Cardiac septum (tissue), 1 donor: ENCODE measurements around the gene SLK. TPM values are rescaled to one million over a fixed set of nuclear protein-coding genes. Genes with fewer than 3 reads are reported as not detected.

Experiments used
- DNase-seq: peaks from one replicate; pipeline ENCODE4 v3.0.0-alpha.2; 2020; ENCODE audit warnings: low spot score
- intact Hi-C: fragments of 100-400 bp; cut with DNase I; formaldehyde crosslinking; loops from one replicate; pipeline ENCODE4 v1.14.0; 2022
- long read RNA-seq: library from polyadenylated mRNA; unstranded; transcript quantifications from one replicate; pipeline ENCODE4 v2.0.0, GENCODE V29; 2021
- total RNA-seq: library from RNA; stranded (reverse); fragmentation: NEBNext Ultra II Directional; extraction: Animal tissue kit (Norgen Biotek cat#: 25700); gene quantifications from one replicate; pipeline ENCODE4 v1.2.1, GENCODE V29; 2021
- donor health status: DM: no; HTN: no; CAD: no.

The SLK gene
- 59.7 TPM for total RNA-seq
- long read RNA-seq, full-length matches to known transcripts: 32 of 170 reads
- long read RNA-seq, partial matches to known transcripts: 131 of 170 reads
- long read RNA-seq, other reads (novel, unspliced or antisense): 7 of 170 reads

DNA sequence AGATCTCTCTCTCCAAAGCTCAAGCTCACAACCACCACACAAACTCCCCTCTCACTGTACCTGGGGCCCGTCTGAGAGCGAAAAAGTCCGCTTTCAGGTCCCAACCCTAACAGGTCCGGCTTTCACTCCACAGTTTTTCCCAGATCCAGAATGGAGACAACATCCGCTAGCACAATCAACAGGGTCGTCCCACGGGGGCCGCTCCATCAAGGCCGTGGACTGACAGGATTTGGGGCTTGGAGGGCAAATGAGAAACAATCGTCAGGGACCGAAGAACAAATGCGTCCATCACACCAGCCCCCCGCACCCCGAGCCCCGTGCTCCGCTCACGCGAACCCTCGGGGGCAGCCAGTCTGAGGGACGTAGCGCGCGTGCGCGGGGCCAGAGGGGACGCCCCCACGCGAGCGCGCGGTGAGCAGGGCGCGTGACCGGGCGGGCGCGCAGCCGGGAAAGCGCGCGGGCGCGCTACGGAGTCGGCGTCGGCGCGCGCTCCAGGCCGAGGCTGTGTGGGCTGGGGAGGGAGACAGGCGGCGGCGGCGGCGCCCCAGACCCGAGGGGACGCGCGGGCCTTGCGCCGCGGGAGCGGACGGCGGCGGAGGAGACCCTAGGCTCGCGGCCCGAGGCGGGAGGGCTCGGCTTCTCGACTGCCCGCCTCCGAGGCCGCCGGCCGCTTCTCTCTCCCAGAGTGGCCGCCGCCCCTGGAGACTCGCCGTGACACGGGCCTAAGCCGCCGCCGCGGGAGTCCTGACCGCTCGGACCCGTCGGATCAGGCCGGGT lies at the start of gene SLK:
Gene SLK, plus strand, starts transcription at position 470 of the 777 bp plus-strand sequence. CDS start 606 bp downstream, outside the sequence.
- DNase-seq: peak; percentile 94
- intact Hi-C loops: loop anchor here (1.0 to 5.0 kb wide), 3 partner anchors 48 to 154 kb away; partner anchors contain the start of gene STN1

DNA sequence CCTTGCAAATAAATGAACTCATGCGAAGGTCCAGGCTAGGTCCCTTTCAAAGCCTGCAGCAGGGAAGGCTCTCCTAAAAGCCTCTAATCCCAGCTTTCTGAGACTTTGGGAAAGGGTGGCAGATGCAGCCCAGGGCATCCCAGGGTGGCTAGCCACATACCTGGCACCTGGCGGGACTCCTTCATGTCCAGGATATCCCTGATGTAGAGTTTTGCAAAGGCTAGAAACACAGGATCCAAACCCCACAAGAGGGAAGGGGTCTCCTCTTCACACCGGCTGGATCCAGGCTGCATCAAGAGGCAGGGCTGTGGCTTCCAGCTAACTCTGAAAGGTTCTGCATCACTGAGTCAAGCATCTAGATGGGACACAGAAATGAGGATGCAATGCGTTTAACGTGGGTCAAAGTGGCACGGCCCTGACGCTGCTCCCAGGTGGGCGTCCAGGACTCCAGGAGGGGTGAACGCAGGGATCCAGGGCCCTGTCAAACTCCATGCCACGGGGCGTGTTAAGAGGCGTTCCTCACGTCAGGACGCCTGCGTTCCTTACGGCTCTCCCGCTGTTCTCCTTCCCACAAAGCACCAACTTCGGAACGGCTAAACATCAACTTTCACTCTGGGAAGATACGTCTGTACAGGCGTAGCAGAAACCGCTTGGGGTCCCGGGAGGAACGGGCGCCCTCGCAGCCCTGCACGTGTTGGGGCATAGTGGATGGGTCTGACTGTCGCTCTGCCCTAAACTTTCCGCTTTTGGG lies 49.5 kb upstream of the SLK start:
- intact Hi-C loops: loop anchor here (2.0 to 10.0 kb wide), 5 partner anchors 23 to 417 kb away; partner anchors contain the start of genes ITPRIP and SLK
- DNase-seq: peak; percentile 77

DNA sequence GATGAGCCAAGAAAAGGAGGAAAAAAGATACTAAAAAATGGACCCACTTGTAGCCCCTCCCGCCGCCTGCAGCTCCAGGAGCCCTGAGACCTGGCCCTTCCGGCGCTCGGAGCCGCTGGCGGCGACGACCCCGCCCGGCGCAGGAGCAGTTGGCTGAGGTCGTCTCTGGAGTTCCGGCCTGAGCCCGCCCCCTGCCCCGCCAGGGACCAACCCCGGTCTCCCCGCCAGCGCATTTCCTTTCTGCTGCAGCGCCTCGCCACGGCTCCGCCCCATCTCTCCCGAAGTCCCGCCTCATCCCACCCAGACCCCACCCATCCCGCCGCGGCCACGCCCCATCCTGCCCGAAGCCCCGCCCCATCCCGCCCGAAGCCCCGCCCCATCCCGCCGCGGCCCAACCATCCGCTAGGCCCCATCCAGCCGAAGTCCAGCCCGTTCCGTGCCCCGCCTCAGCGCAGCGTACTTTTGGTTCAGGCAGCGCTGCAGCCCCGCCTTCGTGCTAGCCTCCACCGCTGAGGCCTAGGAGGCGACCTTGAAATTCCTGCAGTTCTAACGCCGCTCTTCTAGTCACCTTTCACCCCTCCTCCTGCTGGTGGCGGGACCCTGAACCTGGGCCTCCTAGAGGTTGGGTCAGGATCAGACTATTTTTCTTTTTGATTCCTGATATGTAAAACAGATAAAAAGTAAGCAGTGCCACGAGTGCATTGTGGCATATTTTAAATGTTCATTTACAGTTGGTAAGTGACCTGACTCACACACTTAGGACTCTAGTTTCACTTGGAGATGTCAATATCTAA lies 48.7 kb upstream of the SLK start, which contains the start of gene STN1:
Gene STN1, minus strand, starts transcription at position 132 of the 794 bp plus-strand sequence. CDS start 590 bp downstream, outside the sequence.
- intact Hi-C loops: loop anchor here (2.0 to 10.0 kb wide), 4 partner anchors 49 to 417 kb away; partner anchors contain the start of genes ITPRIP and SLK
- peak; percentile 99 for DNase-seq

DNA sequence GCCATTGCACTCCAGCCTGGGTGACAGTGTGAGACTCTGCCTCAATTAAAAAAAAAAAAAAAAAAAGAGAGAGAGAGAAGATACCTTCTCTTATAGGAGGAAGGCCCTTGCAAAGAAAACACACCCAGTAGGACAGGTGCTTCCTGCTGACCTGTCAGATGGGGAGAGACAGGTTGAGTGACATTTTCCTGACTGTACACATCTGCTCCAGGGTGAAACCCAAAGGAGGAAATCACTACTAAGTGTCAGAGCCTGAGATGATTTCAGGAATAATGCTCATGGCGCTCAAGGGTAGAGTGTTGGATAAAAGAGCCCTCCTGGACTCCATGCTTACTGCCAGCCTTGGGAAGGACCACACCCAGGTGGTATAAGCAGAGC lies 47.3 kb upstream of the SLK start:
- DNase-seq: no peak
- intact Hi-C loops: loop anchor here (2.0 to 10.0 kb wide), 4 partner anchors 47 to 415 kb away; partner anchors contain the start of genes ITPRIP and SLK

DNA sequence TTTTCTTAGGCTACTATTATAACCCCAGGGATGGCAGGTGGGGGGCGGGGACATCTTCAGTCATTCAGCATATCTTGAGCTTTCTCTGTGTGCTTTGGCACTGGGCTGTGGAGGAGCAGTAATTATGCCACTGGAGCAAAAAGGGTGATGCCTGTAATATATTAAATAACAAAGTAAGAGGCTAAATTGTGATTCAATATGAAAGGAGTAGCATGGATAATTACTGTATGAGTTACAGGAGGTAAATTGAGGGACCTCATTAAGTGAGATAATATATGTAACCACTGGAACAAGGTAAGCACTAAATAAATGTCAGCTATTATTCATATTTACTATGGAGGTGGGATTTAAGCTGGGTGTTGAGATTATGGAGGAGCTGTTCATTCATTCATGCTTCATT lies 45.7 kb upstream of the SLK start:
- intact Hi-C loops: no loop called here
- DNase-seq: no peak

DNA sequence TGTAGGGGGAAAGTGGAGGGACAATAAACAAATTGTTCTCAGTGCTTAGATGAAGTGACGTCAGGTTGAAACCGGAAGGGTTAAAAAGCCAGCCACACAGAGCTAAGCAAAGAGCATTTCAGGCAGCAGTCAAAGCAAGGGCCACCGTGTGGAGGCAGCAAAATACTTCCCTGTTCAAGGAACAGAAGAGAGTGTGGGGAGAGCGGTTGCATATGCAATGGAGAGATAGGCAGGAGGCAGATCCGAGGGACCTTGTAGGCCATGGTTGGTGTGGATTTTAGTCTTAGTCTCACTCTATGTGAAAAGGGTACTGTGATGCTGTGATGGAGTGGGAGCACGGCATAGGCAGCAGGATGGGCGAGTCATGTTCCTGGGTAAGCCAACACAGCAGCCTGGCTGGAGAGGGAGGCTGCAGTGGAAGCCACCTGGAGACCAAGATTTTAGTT lies 45.2 kb upstream of the SLK start:
- DNase-seq: no peak
- intact Hi-C loops: no loop called here

DNA sequence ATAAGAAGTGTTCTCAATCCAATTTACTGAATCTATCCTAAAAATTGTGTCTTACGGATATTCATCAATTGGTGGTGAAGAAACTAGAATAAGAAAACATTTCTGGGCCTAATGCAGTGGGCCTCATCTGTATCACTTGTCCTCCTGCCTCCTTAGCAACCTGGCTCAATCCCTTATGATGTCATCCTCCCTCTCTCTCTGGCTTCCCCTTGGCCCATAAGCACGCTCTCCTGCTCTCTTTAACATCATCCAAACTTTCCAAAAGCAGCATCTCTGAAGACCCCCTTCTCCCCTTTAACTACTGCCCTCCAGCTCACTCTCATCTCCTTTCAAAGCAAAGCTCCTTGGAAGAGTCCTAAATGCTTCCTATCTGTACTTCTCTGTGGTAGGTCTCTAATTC lies 44.3 kb upstream of the SLK start:
- DNase-seq: no peak
- intact Hi-C loops: no loop called here

DNA sequence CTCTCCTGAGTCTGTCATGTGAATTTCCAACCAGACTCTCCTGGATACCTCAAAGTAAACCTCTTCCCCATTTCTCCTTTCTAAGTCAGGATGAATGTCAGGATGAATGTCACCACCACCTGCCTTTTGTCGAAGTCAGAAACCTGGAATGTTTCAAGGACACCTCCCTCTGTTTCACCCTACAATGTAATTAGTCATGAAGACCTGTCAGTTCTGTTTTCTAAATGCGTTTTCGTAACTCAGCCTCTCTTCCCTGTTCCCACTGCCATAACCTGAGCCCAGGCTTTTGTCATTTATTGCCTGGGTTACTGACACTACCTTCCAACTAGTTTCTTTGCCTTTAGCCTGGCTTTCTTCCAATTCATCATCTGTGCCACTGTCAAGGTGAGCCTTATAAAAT lies 43.4 kb upstream of the SLK start:
- intact Hi-C loops: no loop called here
- no peak for DNase-seq

DNA sequence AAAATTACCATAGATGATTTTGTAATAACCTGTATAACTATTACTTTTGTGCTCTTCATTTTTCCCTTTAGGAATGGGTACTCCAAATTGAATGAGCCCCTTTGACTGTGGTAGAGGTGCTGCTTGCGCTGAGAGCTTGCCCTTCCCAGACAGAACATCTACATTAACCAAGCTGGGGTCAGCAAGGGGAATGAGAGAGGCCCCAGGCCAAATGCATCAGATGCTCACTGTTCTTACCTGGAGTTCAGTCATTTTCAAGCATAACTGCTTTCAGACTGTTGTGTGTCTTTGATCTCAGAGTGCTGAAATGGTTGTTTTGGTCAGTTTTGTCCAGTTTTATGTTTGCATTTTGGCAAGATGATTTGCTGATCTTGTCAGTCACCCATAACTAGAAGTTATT lies 41.3 kb upstream of the SLK start:
- DNase-seq: no peak
- intact Hi-C loops: no loop called here

DNA sequence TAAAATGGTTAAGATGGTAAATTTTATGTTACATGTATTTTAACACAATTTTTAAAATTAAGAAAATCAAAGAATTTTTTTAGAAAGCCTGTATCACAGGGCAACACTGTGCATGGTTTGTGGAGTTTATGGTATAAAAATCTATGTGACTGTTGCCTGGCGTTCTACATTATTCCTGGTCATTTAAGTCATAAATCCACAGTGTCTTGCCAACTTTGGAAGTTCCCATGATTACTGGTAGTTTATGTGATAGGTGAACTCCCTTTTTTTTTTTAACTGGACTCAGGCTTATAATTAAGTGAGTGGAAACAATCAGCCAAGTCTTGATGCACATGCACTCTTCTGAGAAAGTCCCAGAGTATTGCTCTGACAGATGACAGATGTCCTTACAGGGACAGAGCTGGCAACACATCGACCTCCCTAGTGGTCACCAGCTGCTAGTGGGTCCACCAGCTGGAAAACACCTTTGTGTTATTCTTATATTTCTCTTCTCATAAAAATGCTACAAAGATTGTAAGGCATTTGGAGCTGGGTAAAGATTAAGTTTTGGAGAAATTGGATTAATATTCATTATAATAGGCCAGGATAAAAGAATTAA lies 40.1 kb upstream of the SLK start:
- no peak for DNase-seq
- intact Hi-C loops: no loop called here

DNA sequence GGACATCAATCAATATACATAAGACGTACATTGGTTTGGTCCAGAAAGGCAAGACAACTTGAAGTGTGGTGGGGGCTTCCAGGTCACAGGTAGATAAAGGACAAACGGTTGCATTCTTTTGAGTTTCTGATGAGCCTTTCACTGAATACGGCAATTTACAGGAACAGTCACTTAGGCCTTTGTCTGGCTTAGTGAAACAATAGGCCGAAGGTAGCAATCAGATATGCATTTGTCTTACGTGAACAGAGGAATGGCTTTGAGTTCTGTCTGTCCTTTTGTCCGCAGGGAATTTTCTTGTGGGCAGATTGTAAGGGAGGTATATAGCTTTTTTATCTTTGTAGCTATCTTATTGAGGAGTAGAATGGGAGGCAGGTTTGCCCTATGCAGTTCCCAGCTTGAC lies 38.2 kb upstream of the SLK start:
- intact Hi-C loops: no loop called here
- DNase-seq: no peak

DNA sequence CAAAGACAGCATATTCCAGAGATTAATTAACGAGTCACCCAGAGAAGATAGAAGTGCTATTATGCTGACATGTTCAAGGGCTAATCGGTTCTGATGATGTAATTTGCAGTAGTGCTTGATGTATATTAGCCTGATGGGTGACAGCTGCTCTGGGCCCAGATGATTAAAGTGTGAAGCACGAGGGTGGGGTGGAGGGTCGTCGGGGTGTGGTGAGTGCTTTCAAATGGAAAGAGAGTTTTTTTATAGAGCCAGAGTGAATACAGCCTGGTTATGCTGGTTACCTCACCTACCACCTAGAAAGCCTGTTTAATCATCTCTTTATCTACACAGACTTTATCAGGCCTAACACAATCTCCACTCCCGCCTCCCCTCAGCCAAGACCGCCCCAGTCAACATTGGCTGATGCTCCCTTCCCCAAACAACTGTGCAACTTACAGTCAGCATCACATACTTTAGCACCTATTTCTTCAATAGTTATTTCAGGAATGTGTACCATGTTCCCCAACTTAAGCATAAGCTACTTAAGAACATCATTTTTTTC lies 37.5 kb upstream of the SLK start:
- DNase-seq: no peak
- intact Hi-C loops: no loop called here

DNA sequence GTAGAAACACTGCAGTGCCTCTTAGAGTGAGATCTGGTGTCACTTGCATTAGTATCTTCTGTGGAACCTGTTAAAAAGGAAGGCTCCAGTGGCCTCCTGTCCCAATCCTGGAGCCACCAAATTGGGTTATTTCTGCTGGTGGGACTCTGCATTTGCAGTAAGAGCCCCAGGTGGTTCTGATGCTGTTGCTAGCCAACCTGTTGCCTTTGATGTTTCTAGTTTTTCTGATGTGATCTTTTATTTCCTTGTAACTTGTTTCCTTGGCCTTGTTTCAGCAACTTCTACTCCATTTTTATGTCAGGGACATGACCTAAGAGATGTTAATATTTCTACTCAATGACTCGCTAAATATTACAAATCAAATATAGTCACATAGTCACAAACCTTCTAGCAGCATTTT lies 36.5 kb upstream of the SLK start:
- intact Hi-C loops: no loop called here

DNA sequence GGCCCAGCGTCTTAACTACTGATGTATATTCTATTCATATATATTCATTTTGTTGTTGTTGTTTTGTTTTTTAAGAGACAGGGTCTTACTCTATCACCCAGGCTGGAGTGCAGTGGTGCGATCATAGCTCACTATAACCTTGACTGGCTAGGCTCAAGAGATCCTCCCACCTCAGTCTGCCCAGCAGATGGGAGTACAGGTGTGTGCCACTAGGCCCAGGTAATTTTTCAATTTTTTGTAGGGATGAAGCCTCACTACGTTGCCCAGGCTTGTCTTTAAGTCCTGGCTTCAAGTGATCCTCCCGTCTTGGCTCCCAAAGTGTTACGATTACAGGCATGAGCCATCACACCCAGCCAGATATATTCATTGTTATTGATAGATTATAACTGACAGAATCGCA lies 36.1 kb upstream of the SLK start:
- no peak for DNase-seq

More for the DNA sequence above, 36.5 kb upstream of the SLK start:
- no peak for DNase-seq

DNA sequence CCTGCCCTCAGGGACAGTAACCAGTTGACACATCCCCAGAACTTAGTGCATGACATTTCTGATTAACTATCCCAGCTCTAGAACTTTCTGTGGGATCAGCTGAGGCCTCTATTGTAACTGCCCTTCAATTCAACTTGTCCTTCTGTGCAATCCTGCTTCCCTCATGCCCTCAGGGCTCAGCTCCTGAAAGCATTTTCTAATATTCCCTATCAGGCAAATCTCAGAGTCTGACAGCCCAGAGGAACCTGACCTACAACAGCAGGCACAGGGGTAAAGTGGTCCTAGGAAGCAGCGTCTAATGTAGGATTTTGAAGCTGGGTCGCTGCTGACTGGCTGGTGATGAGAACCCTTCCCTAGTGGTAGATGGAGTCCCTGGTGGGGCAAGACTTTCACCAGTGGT lies 35.3 kb upstream of the SLK start:
- intact Hi-C loops: no loop called here
- no peak for DNase-seq

More for the DNA sequence above, 36.1 kb upstream of the SLK start:
- intact Hi-C loops: no loop called here

DNA sequence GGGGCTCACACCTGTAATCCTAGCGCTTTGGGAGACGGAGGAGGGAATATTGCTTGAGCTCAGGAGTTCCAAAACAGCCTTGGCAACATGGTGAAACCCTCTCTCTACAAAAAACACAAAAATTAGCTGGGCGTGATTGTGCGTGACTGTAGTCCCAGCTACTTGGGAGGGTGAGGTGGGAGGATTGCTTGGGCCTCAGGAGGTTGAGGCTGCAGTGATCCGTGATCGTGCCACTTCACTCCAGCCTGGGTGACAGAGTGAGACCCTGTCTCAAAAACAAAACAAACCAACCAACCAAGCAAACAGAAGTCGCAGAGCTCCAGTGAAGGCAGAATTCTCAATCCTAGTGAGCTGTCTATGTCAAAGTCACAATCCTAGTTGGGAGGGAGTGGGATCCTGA lies 34.7 kb upstream of the SLK start:
- intact Hi-C loops: no loop called here
- no peak for DNase-seq

DNA sequence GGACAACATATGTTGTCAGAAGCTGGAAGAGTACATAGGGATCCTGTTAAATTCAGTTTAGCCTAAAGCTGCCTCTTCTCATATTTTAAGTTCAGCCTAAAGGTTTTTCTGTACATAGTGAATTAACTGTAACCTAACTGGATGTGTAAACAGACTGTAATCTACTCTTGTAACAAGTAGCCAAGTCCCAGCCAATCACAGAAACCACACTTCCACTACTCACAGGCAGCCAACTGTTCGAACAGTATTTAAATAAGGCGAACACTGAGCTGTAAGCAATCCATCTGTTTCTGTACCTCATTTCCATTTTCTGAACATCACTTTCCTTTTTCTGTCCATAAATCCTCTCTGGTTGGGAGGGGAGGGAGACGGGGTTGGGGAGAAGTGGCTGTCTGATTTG lies 34.0 kb upstream of the SLK start:
- intact Hi-C loops: no loop called here

DNA sequence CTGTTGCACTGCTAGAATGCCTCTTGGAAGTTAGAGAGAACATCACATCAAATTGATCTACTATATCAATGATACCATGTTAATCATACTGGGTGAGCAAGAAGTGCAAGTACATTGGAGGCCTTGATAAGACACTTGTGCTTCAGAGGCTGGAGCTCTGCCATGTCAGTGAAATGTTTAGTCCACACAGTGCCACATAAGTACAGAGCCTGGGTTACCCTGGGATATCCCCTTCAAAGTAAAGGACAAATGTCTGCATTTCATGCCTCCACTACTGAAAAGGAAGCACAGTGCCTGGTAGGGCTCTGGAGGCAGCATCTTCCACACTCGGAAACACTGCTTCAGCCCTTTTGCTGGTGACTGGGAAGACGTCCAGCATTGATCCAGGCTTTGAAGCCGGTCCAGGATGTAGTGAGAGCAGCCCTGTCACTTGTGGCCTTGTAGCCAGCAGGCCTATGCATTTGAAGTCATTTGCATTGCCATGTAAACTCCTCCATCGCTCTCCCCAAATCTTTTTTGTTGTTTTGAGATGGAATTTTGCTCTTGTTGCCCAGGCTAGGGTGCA lies 33.3 kb upstream of the SLK start:
- intact Hi-C loops: no loop called here
- no peak for DNase-seq

More for the DNA sequence above, 34.0 kb upstream of the SLK start:
- DNase-seq: no peak

DNA sequence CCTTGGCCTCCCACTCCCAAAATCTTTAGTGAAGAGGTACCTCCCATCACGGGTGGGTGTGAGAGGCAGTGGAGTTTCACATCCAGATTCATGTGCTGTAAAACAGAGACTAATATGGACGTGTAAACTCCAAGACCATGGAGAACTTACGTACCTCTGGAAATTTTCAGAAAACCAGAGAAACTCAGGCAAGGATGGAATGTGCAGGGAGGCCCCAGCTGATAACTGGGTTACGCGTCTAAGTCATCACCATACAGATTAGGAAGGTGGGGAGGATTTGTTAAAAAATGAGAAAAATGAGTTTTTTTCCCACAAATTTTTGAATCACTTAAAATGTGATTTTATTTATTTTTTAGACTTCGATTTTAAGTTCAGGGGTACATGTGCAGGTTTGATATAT lies 32.6 kb upstream of the SLK start:
- intact Hi-C loops: no loop called here
- DNase-seq: no peak
